IgD-negative memory B cell (primary cell): ENCODE data around the gene KLHL29. TPM values are rescaled to one million over a fixed set of nuclear protein-coding genes. Genes with fewer than 3 reads are reported as not detected.

Experiments
- H3K27ac Mint-ChIP-seq, 3 donors: one replicate each; pipeline ENCODE4 v1.8.0; 2020 to 2022; ENCODE audit warnings: mild to moderate bottlenecking in 3 of 3, mixed read lengths in 3 of 3, moderate library complexity in 1 of 3
- H3K27me3 Mint-ChIP-seq: one replicate; pipeline ENCODE4 v1.8.0; 2021; ENCODE audit warnings: mixed read lengths
- H3K36me3 Mint-ChIP-seq: one replicate; pipeline ENCODE4 v1.8.0; 2020; ENCODE audit warnings: mild to moderate bottlenecking, mixed read lengths
- H3K4me1 Mint-ChIP-seq, 3 donors: one replicate each; pipeline ENCODE4 v1.8.0; 2020 to 2022; ENCODE audit warnings: mixed read lengths in 3 of 3, mild to moderate bottlenecking in 1 of 3
- H3K4me3 Mint-ChIP-seq, 4 donors: one replicate each; pipeline ENCODE4 v1.8.0; 2020 to 2022; ENCODE audit warnings: mild to moderate bottlenecking in 4 of 4, mixed read lengths in 4 of 4, moderate library complexity in 3 of 4
- H3K9me3 Mint-ChIP-seq, 3 donors: one replicate each; pipeline ENCODE4 v1.8.0; 2020 to 2021; ENCODE audit warnings: mixed read lengths in 3 of 3, mild to moderate bottlenecking in 1 of 3
- polyA plus RNA-seq: library from polyadenylated mRNA; unstranded; fragments of 300-500 nt; fragmentation: Illumina TruSeq; gene quantifications from one replicate; pipeline ENCODE4 v1.2.3, GENCODE V29; 2021

The KLHL29 gene
- polyA plus RNA-seq, 1 donor from 2014 or later, result 0.11 TPM

- Mint-ChIP-seq H3K27me3 (no peaks in the 10 kb centered on the region), H3K4me1 (no peaks in the 10 kb centered on the region), H3K27ac (no peak overlapping the region), H3K4me3 (no peak overlapping the region), H3K36me3 (peaks cover 5% of the 10 kb centered on the region), H3K9me3 (peaks cover 0 to 1% (median 1%) of the 10 kb centered on the region in 3 donors)
Measured at GRCh38 chr2:23670245-23670592, 285.2 kb downstream of the KLHL29 start.

- Mint-ChIP-seq H3K4me3 (no peak overlapping the region), H3K27ac (no peak overlapping the region), H3K4me1 (no peaks in the 10 kb centered on the region), H3K36me3 (peaks cover 2% of the 10 kb centered on the region), H3K27me3 (no peaks in the 10 kb centered on the region), H3K9me3 (peaks cover 0 to 4% (median 3%) of the 10 kb centered on the region in 3 donors)
Measured at GRCh38 chr2:23673082-23673481, 288.1 kb downstream of the KLHL29 start.

GRCh38 chr2:23673830-23674679, 289.1 kb downstream of the KLHL29 start:
- Mint-ChIP-seq H3K27ac (peak overlapping the region in 1 of 3 donors; percentile 74), H3K4me1 (no peaks in the 10 kb centered on the region), H3K9me3 (peaks cover 0 to 6% (median 5%) of the 10 kb centered on the region in 3 donors), H3K4me3 (no peak overlapping the region), H3K36me3 (peaks cover 2% of the 10 kb centered on the region), H3K27me3 (no peaks in the 10 kb centered on the region)

- Mint-ChIP-seq H3K27me3 (no peaks in the 10 kb centered on the region), H3K4me1 (no peaks in the 10 kb centered on the region), H3K36me3 (peaks cover 2% of the 10 kb centered on the region), H3K4me3 (no peak overlapping the region), H3K9me3 (peaks cover 0 to 6% (median 5%) of the 10 kb centered on the region in 3 donors), H3K27ac (no peak overlapping the region)
Measured at GRCh38 chr2:23675506-23675905, 290.5 kb downstream of the KLHL29 start.

- peaks cover 2% of the 10 kb centered on the region for H3K36me3 Mint-ChIP-seq
Measured at GRCh38 chr2:23677836-23678235, 292.9 kb downstream of the KLHL29 start.

GRCh38 chr2:23679044-23679443, 294.1 kb downstream of the KLHL29 start:
- Mint-ChIP-seq H3K27me3 (no peaks in the 10 kb centered on the region), H3K4me1 (no peaks in the 10 kb centered on the region), H3K9me3 (peaks cover 0 to 5% (median 4%) of the 10 kb centered on the region in 3 donors), H3K36me3 (peaks cover 2% of the 10 kb centered on the region), H3K27ac (no peak overlapping the region), H3K4me3 (no peak overlapping the region)

More at GRCh38 chr2:23677836-23678235, 292.9 kb downstream of the KLHL29 start:
- Mint-ChIP-seq H3K27ac (peak overlapping the region in 1 of 3 donors; percentile 69), H3K9me3 (peaks cover 0 to 6% (median 5%) of the 10 kb centered on the region in 3 donors), H3K4me3 (no peak overlapping the region), H3K27me3 (no peaks in the 10 kb centered on the region), H3K4me1 (no peaks in the 10 kb centered on the region)

- Mint-ChIP-seq H3K9me3 (peaks cover 0 to 5% (median 4%) of the 10 kb centered on the region in 3 donors), H3K36me3 (peaks cover 2% of the 10 kb centered on the region), H3K4me3 (no peak overlapping the region), H3K4me1 (no peaks in the 10 kb centered on the region), H3K27me3 (no peaks in the 10 kb centered on the region), H3K27ac (peak overlapping the region in 2 of 3 donors; percentile 45 to 73)
Measured at GRCh38 chr2:23680951-23681350, 296.0 kb downstream of the KLHL29 start.

GRCh38 chr2:23681356-23682140, 296.6 kb downstream of the KLHL29 start:
- peaks cover 0 to 5% (median 4%) of the 10 kb centered on the region in 3 donors for H3K9me3 Mint-ChIP-seq

GRCh38 chr2:23682481-23682880, 297.5 kb downstream of the KLHL29 start:
- Mint-ChIP-seq H3K27ac (no peak overlapping the region), H3K27me3 (no peaks in the 10 kb centered on the region), H3K9me3 (peaks cover 0 to 5% (median 4%) of the 10 kb centered on the region in 3 donors), H3K36me3 (peaks cover 2% of the 10 kb centered on the region), H3K4me1 (no peaks in the 10 kb centered on the region), H3K4me3 (no peak overlapping the region)

More at GRCh38 chr2:23681356-23682140, 296.6 kb downstream of the KLHL29 start:
- Mint-ChIP-seq H3K4me1 (no peaks in the 10 kb centered on the region), H3K36me3 (peaks cover 2% of the 10 kb centered on the region), H3K27ac (peak overlapping the region in 1 of 3 donors; percentile 73), H3K4me3 (no peak overlapping the region), H3K27me3 (no peaks in the 10 kb centered on the region)

- H3K9me3 Mint-ChIP-seq, result peaks cover 0 to 3% (median 3%) of the 10 kb centered on the region in 3 donors
- no peaks in the 10 kb centered on the region for H3K27me3 Mint-ChIP-seq
- H3K27ac Mint-ChIP-seq, result no peak overlapping the region
- H3K36me3 Mint-ChIP-seq, result peaks cover under 1% of the 10 kb centered on the region
- H3K4me1 Mint-ChIP-seq, result no peaks in the 10 kb centered on the region
- no peak overlapping the region for H3K4me3 Mint-ChIP-seq
Measured at GRCh38 chr2:23683001-23683400, 298.0 kb downstream of the KLHL29 start.

GRCh38 chr2:23684395-23685176, 299.6 kb downstream of the KLHL29 start:
- Mint-ChIP-seq H3K9me3 (no peaks in the 10 kb centered on the region), H3K4me1 (no peaks in the 10 kb centered on the region), H3K27ac (peak overlapping the region in 1 of 3 donors; percentile 45), H3K36me3 (no peaks in the 10 kb centered on the region), H3K27me3 (no peaks in the 10 kb centered on the region), H3K4me3 (no peak overlapping the region)

GRCh38 chr2:23685181-23685580, 300.2 kb downstream of the KLHL29 start:
- Mint-ChIP-seq H3K4me3 (no peak overlapping the region), H3K4me1 (no peaks in the 10 kb centered on the region), H3K27me3 (no peaks in the 10 kb centered on the region), H3K36me3 (no peaks in the 10 kb centered on the region), H3K9me3 (no peaks in the 10 kb centered on the region), H3K27ac (peak overlapping the region in 1 of 3 donors; percentile 94)

GRCh38 chr2:23685706-23686105, 300.7 kb downstream of the KLHL29 start:
- no peaks in the 10 kb centered on the region for H3K36me3 Mint-ChIP-seq
- H3K9me3 Mint-ChIP-seq, result no peaks in the 10 kb centered on the region
- no peaks in the 10 kb centered on the region for H3K27me3 Mint-ChIP-seq
- no peak overlapping the region for H3K4me3 Mint-ChIP-seq
- H3K4me1 Mint-ChIP-seq, result no peaks in the 10 kb centered on the region
- H3K27ac Mint-ChIP-seq, result peak overlapping the region in 2 of 3 donors; percentile 63 to 94

- no peaks in the 10 kb centered on the region for H3K27me3 Mint-ChIP-seq
- H3K4me1 Mint-ChIP-seq, result no peaks in the 10 kb centered on the region
- no peak overlapping the region for H3K4me3 Mint-ChIP-seq
- H3K27ac Mint-ChIP-seq, result no peak overlapping the region
- H3K9me3 Mint-ChIP-seq, result no peaks in the 10 kb centered on the region
- H3K36me3 Mint-ChIP-seq, result peaks cover 2% of the 10 kb centered on the region
Measured at GRCh38 chr2:23686405-23687029, 301.5 kb downstream of the KLHL29 start.
